Small intestine (tissue), 7 donors: ENCODE data around the gene FAM120AOS. TPM values are rescaled to one million over a fixed set of nuclear protein-coding genes. Genes with fewer than 3 reads are reported as not detected.
A peak's percentile ranks its signal among the peaks of the same experiment; 100 is the strongest.

Source experiments
- DNase-seq, 2 donors: peaks; one replicate each; pipeline versions ENCODE4 v3.0.0 to v3.0.0-alpha.2; 2013
- FAIRE-seq: peaks from 2 replicates; lab custom pipeline; 2012; peaks lifted over from hg19 to GRCh38; lab: Jason Lieb, UNC
- H3K27ac ChIP-seq, 3 donors: one replicate each; pipeline ENCODE4 v1.5.1; 2013; ENCODE audit warnings: low read length in 2 of 3, mild to moderate bottlenecking in 2 of 3, control low read depth in 1 of 3, inconsistent platforms in 1 of 3, low read depth in 1 of 3, moderate library complexity in 1 of 3
- H3K27me3 ChIP-seq, 3 donors: one replicate each; pipeline ENCODE4 v1.6.1; 2013; ENCODE audit warnings: low read length in 3 of 3, inconsistent platforms in 1 of 3; ENCODE audit not compliant: control insufficient read depth in 3 of 3, insufficient read depth in 3 of 3
- H3K36me3 ChIP-seq, 3 donors: one replicate each; pipeline ENCODE4 v1.6.1; 2013; ENCODE audit warnings: low read length in 3 of 3, inconsistent platforms in 1 of 3, low read depth in 1 of 3, mild to moderate bottlenecking in 1 of 3, moderate library complexity in 1 of 3; ENCODE audit not compliant: control insufficient read depth in 3 of 3, insufficient read depth in 2 of 3
- H3K4me1 ChIP-seq, 3 donors: one replicate each; pipeline ENCODE4 v1.6.1; 2013; ENCODE audit warnings: low read length in 2 of 3, inconsistent platforms in 1 of 3, low read depth in 1 of 3, mild to moderate bottlenecking in 1 of 3, moderate library complexity in 1 of 3; ENCODE audit not compliant: control insufficient read depth in 3 of 3, insufficient read depth in 2 of 3
- H3K4me3 ChIP-seq, 3 donors: one replicate each; pipeline ENCODE4 v1.5.1; 2013; ENCODE audit warnings: low read length in 3 of 3, control low read depth in 1 of 3, inconsistent platforms in 1 of 3, low read depth in 1 of 3, mild to moderate bottlenecking in 1 of 3, moderate library complexity in 1 of 3
- H3K9me3 ChIP-seq, 2 donors: one replicate each; pipeline ENCODE4 v1.6.1; 2013; ENCODE audit warnings: low read depth in 1 of 2, low read length in 1 of 2; ENCODE audit not compliant: control insufficient read depth in 2 of 2, insufficient read depth in 1 of 2
- WGBS, 3 donors: extraction: QIAGEN DNeasy Blood & Tissue Kit; methylation state at CpG; one replicate each; pipeline ENCODE4 v1.1.7; 2013; 5-methylcytosine and 5-hydroxymethylcytosine counted together
- polyA plus RNA-seq, 4 donors: library from polyadenylated mRNA; stranded (reverse) in 3 of 4; unstranded in 1 of 4; fragments of 200-250 nt in 3 of 4; fragments of 120-200 nt in 1 of 4; gene quantifications; one replicate each; pipeline versions ENCODE4 v1.2.1 to v1.2.3, GENCODE V29; 2013
- donor health status: healthy with polysubstance abuse.
- donor health status: control.
- donor health status: control.
- donor health status: Bipolar disorder and iron deficiency.
- donor health status: healthy.

FAM120AOS gene
- polyA plus RNA-seq, 4 donors: 29.7 to 62.9 (median 32.0) TPM

- Histone ChIP-seq H3K4me3 (no peak overlapping the region), H3K27ac (peak overlapping the region in 2 of 3 donors; percentile 79 to 93), H3K36me3 (peaks cover 0 to 3% (median 0%) of the 10 kb centered on the region in 3 donors), H3K9me3 (no peaks in the 10 kb centered on the region), H3K4me1 (peaks cover 19 to 56% (median 42%) of the 10 kb centered on the region in 3 donors), H3K27me3 (no peaks in the 10 kb centered on the region)
- peak in 1 of 2 donors; percentile 43 for DNase-seq
- 8 to 26% (median 19%) methylated on average over 3 of the region's 3 CpGs for WGBS, 3 donors
- FAIRE-seq: no peak
These were observed 13.7 kb upstream of the FAM120AOS start for GRCh38 chr9:93467062-93467416.

DNA sequence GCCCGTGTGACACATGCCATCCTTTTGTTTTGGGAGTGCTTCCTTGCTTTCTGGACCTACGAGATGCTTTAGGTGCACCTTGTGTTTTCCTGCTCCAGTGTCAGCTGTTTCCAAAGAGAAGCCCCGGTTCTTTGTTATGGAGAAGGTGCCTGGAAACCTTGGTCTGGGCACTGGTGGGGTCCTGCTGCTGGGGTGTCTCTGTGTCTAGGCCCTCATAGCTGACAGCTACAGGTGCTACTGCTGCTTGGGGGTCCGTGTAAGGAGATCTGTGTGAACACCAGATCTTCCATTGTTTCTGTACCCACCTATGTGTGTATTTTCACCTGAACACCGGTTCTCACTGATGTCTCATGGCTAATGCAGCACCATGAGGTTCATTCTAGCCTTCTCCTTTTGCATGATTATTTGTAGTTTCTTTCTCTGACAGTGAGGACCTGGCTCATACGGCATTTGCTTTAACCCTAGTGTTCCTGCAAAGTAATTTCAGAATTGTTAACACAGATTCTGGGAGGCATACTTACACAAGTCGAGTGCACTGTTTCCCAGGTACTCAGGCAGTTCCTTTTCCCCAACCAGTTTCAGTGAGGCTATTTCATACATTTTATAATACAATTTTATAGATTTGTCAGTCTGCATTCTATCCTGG is 13.2 kb upstream of the FAM120AOS start:
- no peaks in the 10 kb centered on the region for H3K9me3 ChIP-seq
- peaks cover 0 to 3% (median 0%) of the 10 kb centered on the region in 3 donors for H3K36me3 ChIP-seq
- DNase-seq (peak in 1 of 2 donors; percentile 35), FAIRE-seq (no peak)
- H3K27me3 ChIP-seq: no peaks in the 10 kb centered on the region
- H3K4me3 ChIP-seq: no peak overlapping the region
- peak overlapping the region; percentile 48 to 93 (median 79) for H3K27ac ChIP-seq
- H3K4me1 ChIP-seq: peaks cover 21 to 56% (median 42%) of the 10 kb centered on the region in 3 donors
- 21 to 53% (median 31%) methylated on average over 7 of the region's 7 CpGs for WGBS, 3 donors

- Histone ChIP-seq H3K27ac (peak overlapping the region; percentile 71 to 93 (median 81)), H3K27me3 (no peaks in the 10 kb centered on the region), H3K9me3 (no peaks in the 10 kb centered on the region), H3K4me3 (peak overlapping the region in 1 of 3 donors; percentile 10), H3K36me3 (peaks cover 0 to 3% (median 0%) of the 10 kb centered on the region in 3 donors), H3K4me1 (peaks cover 16 to 50% (median 42%) of the 10 kb centered on the region in 3 donors)
- WGBS, 3 donors: 38 to 79% (median 62%) methylated on average over 6 of the region's 6 CpGs
- FAIRE-seq: no peak
- DNase-seq: peak; percentile 28 to 71
These were observed 12.5 kb upstream of the FAM120AOS start for GRCh38 chr9:93465855-93466254.

DNA sequence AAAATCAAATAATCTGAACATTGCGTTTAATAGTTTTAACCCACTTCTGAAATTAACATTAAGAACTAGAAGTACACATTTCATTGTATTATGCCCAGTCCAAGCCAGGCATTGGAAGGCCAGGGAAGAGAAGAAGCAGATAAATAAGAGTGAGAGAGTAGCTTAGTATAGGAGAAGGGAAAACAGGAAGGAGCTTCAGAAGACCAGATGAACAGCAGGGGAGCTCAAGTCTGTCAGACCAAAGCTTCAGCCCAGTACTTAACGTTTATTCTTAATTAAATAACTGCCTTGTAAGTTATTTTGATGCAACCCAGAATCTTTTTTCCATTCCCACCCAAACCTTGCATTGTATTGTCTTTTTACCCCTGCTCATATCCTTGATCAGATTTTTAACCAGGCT is 11.5 kb upstream of the FAM120AOS start:
- DNase-seq (no peak), FAIRE-seq (no peak)
- H3K27me3 ChIP-seq: no peaks in the 10 kb centered on the region
- H3K9me3 ChIP-seq: no peaks in the 10 kb centered on the region
- peaks cover 0 to 3% (median 0%) of the 10 kb centered on the region in 3 donors for H3K36me3 ChIP-seq
- 70 to 81% (median 71%) methylated on average over 2 of the region's 2 CpGs for WGBS, 3 donors
- peak overlapping the region in 2 of 3 donors; percentile 8 to 29 for H3K27ac ChIP-seq
- H3K4me3 ChIP-seq: no peak overlapping the region
- H3K4me1 ChIP-seq: peaks cover 14 to 40% (median 37%) of the 10 kb centered on the region in 3 donors

DNA sequence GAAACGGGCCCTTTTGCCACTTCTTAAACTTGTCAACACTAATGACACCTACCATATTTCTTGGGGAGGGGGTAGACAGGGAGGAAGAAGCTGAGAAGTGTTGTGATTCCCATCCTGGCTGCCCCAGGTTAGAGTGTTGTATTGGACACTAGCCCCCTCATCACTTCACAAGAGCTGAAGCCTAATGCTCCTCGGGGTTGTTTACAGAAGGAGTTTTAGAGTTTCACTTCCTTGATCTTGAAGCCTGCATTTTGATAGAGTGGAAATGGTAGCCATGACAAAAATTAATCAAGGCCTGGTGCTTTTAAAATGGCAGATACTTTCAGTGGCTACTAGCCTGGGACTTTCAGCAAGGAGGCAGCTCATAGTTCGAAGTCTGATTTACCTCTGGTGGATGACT is 11.0 kb upstream of the FAM120AOS start:
- peaks cover 0 to 5% (median 0%) of the 10 kb centered on the region in 3 donors for H3K36me3 ChIP-seq
- FAIRE-seq (no peak), DNase-seq (peak; percentile 27 to 46)
- 38 to 51% (median 43%) methylated on average over 3 of the region's 3 CpGs for WGBS, 3 donors
- H3K4me3 ChIP-seq: no peak overlapping the region
- H3K27ac ChIP-seq: peak overlapping the region in 2 of 3 donors; percentile 8 to 50
- peaks cover 14 to 37% (median 37%) of the 10 kb centered on the region in 3 donors for H3K4me1 ChIP-seq
- no peaks in the 10 kb centered on the region for H3K9me3 ChIP-seq
- no peaks in the 10 kb centered on the region for H3K27me3 ChIP-seq

DNA sequence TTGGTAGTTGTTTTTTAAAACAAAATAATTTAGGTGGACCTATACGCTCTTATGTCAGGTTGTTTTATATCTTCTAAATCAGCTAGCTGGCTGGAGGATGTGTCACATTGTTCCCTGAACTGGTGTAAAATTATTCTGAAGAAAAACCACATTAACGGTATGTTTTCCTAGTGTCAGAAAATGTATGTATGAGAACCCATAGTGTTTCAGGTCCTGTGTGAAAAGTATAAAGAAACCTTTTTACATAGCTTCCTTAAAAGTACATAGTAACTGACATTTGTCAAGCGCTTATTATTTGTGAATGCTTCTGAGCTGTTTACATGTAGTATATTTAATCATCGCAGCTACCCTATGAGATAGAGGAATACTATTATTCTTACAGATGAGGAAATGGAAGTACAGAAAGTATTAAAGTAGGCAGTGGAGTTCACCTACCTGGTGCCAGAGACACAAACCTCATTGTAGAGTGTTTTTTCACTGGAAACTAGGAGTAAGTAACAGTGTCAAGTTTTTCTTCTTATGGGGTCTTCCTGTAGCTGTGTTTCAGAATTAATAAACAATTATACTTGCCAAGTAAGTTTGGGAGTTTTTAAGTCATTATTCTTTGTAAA is 10.4 kb upstream of the FAM120AOS start:
- peaks cover 17 to 39% (median 36%) of the 10 kb centered on the region in 3 donors for H3K4me1 ChIP-seq
- no peaks in the 10 kb centered on the region for H3K27me3 ChIP-seq
- FAIRE-seq: no peak
- no peak for DNase-seq
- H3K36me3 ChIP-seq: peaks cover 0 to 5% (median 0%) of the 10 kb centered on the region in 3 donors
- H3K27ac ChIP-seq: peak overlapping the region in 1 of 3 donors; percentile 41
- WGBS, 3 donors: 73 to 87% (median 81%) methylated on average over 4 of the region's 4 CpGs
- H3K9me3 ChIP-seq: no peaks in the 10 kb centered on the region
- no peak overlapping the region for H3K4me3 ChIP-seq

- DNase-seq (no peak), FAIRE-seq (no peak)
- 66 to 72% (median 66%) methylated on average over 2 of the region's 2 CpGs for WGBS, 3 donors
- Histone ChIP-seq H3K27ac (no peak overlapping the region), H3K4me3 (no peak overlapping the region), H3K4me1 (peaks cover 16 to 40% (median 40%) of the 10 kb centered on the region in 3 donors), H3K27me3 (no peaks in the 10 kb centered on the region), H3K36me3 (peaks cover 0 to 7% (median 0%) of the 10 kb centered on the region in 3 donors), H3K9me3 (no peaks in the 10 kb centered on the region)
These were observed 8.4 kb upstream of the FAM120AOS start for GRCh38 chr9:93461821-93462220.

DNA sequence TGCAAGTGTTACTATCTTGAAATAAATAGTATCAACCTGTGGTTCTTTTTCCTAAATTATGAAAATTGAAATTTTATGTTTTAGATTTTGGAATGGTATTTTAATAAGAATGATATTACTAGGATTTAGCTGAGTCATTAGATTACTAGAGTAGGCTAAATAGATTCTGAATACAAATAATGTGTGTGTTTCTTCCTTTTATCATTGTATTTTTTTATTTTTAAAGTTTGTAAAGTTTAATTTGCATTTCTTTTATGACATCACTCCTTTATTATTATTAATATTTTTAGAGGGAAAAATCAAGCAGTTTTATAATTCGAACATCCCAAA is 8.0 kb upstream of the FAM120AOS start:
- no peak overlapping the region for H3K27ac ChIP-seq
- WGBS, 3 donors: 91 to 100% (median 93%) methylated on average over 1 of the region's 1 CpG
- DNase-seq: no peak
- peaks cover 0 to 6% (median 0%) of the 10 kb centered on the region in 3 donors for H3K36me3 ChIP-seq
- H3K27me3 ChIP-seq: no peaks in the 10 kb centered on the region
- H3K4me1 ChIP-seq: peaks cover 13 to 40% (median 36%) of the 10 kb centered on the region in 3 donors
- no peaks in the 10 kb centered on the region for H3K9me3 ChIP-seq
- no peak overlapping the region for H3K4me3 ChIP-seq
- FAIRE-seq: no peak
